K562 (cell line): ENCODE measurements around the gene PNMA3.

ENCODE experiments used
- MAFK ChIP-seq: IDR thresholded peaks from 2 replicates; pipeline ENCODE4 v1.6.1; 2011; ENCODE audit warnings: low read length, improper control_type of control experiment
- NFATC3 ChIP-seq: fragments of 450-650 bp; IDR thresholded peaks from 2 replicates; pipeline ENCODE4 v1.6.1; 2017; ENCODE audit warnings: mild to moderate bottlenecking

DNA sequence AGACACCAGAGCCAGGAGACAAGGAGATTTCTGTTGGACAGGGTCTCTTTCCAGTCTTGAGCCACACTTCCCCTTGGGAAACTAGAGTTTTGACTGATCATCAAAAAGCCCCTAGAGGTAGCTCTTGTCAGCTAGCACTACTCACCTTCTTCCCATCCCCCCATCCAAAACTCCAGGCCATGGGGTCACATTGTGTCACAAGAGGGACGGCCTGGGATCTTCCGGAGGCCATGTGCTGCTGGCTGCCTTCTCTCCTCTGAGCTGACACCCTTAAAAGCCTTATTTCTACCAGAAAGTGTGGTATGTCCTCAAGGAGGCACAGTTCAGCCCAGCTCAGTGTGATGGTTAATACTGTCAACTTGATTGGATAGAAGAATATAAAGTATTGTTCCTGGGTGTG, 7.8 kb downstream of the PNMA3 start:
- no peak for TF ChIP-seq MAFK
- no peak for TF ChIP-seq NFATC3
